HEK293 (cell line): ENCODE measurements around the gene TRIM69.
A peak's percentile ranks its signal among the peaks of the same experiment; 100 is the strongest.
"Not testable (repeated sequence)": the region's sequence is repeated elsewhere in the genome, so short reads cannot be mapped to it uniquely, and the experiment has no call there.

Experiments
- CTCF ChIA-PET: fragments of 350-600 bp; formaldehyde crosslinking; extraction: SDS; loops from one replicate; lab custom pipeline; 2021; ENCODE audit warnings: antibody characterized with exemption; lab: Yijun Ruan, JAX
- POLR2A ChIA-PET: fragments of 300-600 bp; formaldehyde crosslinking; extraction: SDS; loops from one replicate; lab custom pipeline; 2020; ENCODE audit warnings: antibody characterized with exemption, inconsistent platforms; lab: Yijun Ruan, JAX
- H3K27ac ChIP-seq: fragments of 200-500 bp; sonication (Bioruptor generic); 2 replicates; pipeline ENCODE4 v1.5.1; 2014; ENCODE audit warnings: low read depth, low read length, control low read depth, inconsistent platforms; ENCODE audit errors: extremely low read depth
- H3K36me3 ChIP-seq, 2 experiments: fragments of 200-500 bp in 1 of 2; sonication (Bioruptor generic) in 1 of 2; 1 replicate in 1 of 2; 2 replicates in 1 of 2; pipeline ENCODE4 v1.5.1; 2014 to 2017; ENCODE audit warnings: inconsistent platforms in 2 of 2, low read length in 2 of 2; ENCODE audit not compliant: control insufficient read depth in 2 of 2, insufficient read depth in 1 of 2
- H3K4me1 ChIP-seq: fragments of 200-500 bp; sonication (Bioruptor generic); 2 replicates; pipeline ENCODE4 v1.5.1; 2014; ENCODE audit warnings: mild to moderate bottlenecking, low read length, inconsistent platforms; ENCODE audit not compliant: control insufficient read depth, insufficient read depth
- H3K4me3 ChIP-seq: 2 replicates; pipeline ENCODE4 v1.5.1; 2011; ENCODE audit warnings: low read depth, mild to moderate bottlenecking, control low read depth, low read length, moderate library complexity
- H3K9me3 ChIP-seq: fragments of 200-500 bp; sonication (Bioruptor generic); 2 replicates; pipeline ENCODE4 v1.5.1; 2014; ENCODE audit warnings: low read depth, low read length, inconsistent platforms; ENCODE audit not compliant: control insufficient read depth, insufficient read depth
- ATF2 ChIP-seq: fragments of 450-650 bp; formaldehyde crosslinking; IDR thresholded peaks from 2 replicates; pipeline ENCODE4 v1.5.1; 2016; ENCODE audit warnings: missing biosample characterization, missing genetic modification characterization, low read depth
- HOXC10 ChIP-seq: sonication (generic); formaldehyde crosslinking; IDR thresholded peaks from 2 replicates; pipeline ENCODE4 v1.8.1; 2023; ENCODE audit warnings: mild to moderate bottlenecking, missing genetic modification reagents
- KLF16 ChIP-seq: fragments of 450-650 bp; formaldehyde crosslinking; IDR thresholded peaks from 2 replicates; pipeline ENCODE4 v1.5.1; 2017; ENCODE audit warnings: missing biosample characterization, missing genetic modification characterization
- OVOL3 ChIP-seq: fragments of 450-650 bp; formaldehyde crosslinking; IDR thresholded peaks from 2 replicates; pipeline ENCODE4 v1.5.1; 2016; ENCODE audit warnings: missing biosample characterization, missing genetic modification characterization
- RBAK ChIP-seq: fragments of 450-650 bp; formaldehyde crosslinking; IDR thresholded peaks from 2 replicates; pipeline ENCODE4 v1.5.1; 2016; ENCODE audit warnings: missing biosample characterization, missing genetic modification characterization
- SCRT2 ChIP-seq: fragments of 450-650 bp; formaldehyde crosslinking; IDR thresholded peaks from 2 replicates; pipeline ENCODE4 v1.5.1; 2016; ENCODE audit warnings: missing biosample characterization, missing genetic modification characterization
- SETDB1 ChIP-seq: IDR thresholded peaks from one replicate; pipeline ENCODE4 v1.6.1; 2017; ENCODE audit warnings: mild to moderate bottlenecking, low read length, moderate library complexity, mixed read lengths; ENCODE audit not compliant: insufficient read length
- ZBTB1 ChIP-seq: fragments of 450-650 bp; formaldehyde crosslinking; IDR thresholded peaks from 2 replicates; pipeline ENCODE4 v1.5.1; 2016; ENCODE audit warnings: missing biosample characterization, missing genetic modification characterization
- ZFP69B ChIP-seq: fragments of 450-650 bp; formaldehyde crosslinking; IDR thresholded peaks from 2 replicates; pipeline ENCODE4 v1.5.1; 2016; ENCODE audit warnings: missing biosample characterization, missing genetic modification characterization
- ZNF140 ChIP-seq: fragments of 450-650 bp; formaldehyde crosslinking; IDR thresholded peaks from 2 replicates; pipeline ENCODE4 v1.5.1; 2016; ENCODE audit warnings: missing biosample characterization, missing genetic modification characterization
- ZNF174 ChIP-seq: fragments of 450-650 bp; formaldehyde crosslinking; IDR thresholded peaks from 2 replicates; pipeline ENCODE4 v1.5.0; 2017; ENCODE audit warnings: missing biosample characterization, mild to moderate bottlenecking, missing genetic modification characterization
- ZNF2 ChIP-seq: fragments of 450-650 bp; formaldehyde crosslinking; IDR thresholded peaks from 2 replicates; pipeline ENCODE4 v1.5.1; 2016; ENCODE audit warnings: missing biosample characterization, missing genetic modification characterization
- ZNF211 ChIP-seq: fragments of 450-650 bp; formaldehyde crosslinking; IDR thresholded peaks from 2 replicates; pipeline ENCODE4 v1.5.1; 2016; ENCODE audit warnings: low read depth, missing biosample characterization, missing genetic modification characterization
- ZNF26 ChIP-seq: fragments of 450-650 bp; formaldehyde crosslinking; IDR thresholded peaks from 2 replicates; pipeline ENCODE4 v1.5.1; 2016; ENCODE audit warnings: missing biosample characterization, missing genetic modification characterization
- ZNF366 ChIP-seq: fragments of 450-650 bp; formaldehyde crosslinking; conservative IDR thresholded peaks from 2 replicates; pipeline ENCODE4 v1.5.1; 2016; ENCODE audit warnings: missing biosample characterization, missing genetic modification characterization
- ZNF513 ChIP-seq: fragments of 450-650 bp; IDR thresholded peaks from 2 replicates; pipeline ENCODE4 v1.5.1; 2018; ENCODE audit warnings: missing biosample characterization, missing genetic modification characterization
- ZNF514 ChIP-seq: fragments of 450-650 bp; formaldehyde crosslinking; IDR thresholded peaks from 2 replicates; pipeline ENCODE4 v1.5.1; 2016; ENCODE audit warnings: missing biosample characterization, missing genetic modification characterization
- ZNF561 ChIP-seq: fragments of 450-650 bp; IDR thresholded peaks from 2 replicates; pipeline ENCODE4 v1.5.1; 2018; ENCODE audit warnings: missing biosample characterization, missing genetic modification characterization, borderline replicate concordance
- TF ChIP-seq, protein P1 (sequence below): fragments of 450-650 bp; formaldehyde crosslinking; IDR thresholded peaks from 2 replicates; pipeline ENCODE4 v1.5.1; 2016; ENCODE audit warnings: missing biosample characterization, missing genetic modification characterization
- TF ChIP-seq, protein P2 (sequence below): fragments of 450-650 bp; formaldehyde crosslinking; IDR thresholded peaks from 2 replicates; pipeline ENCODE4 v1.5.1; 2017; ENCODE audit warnings: missing biosample characterization, missing genetic modification characterization
- TF ChIP-seq, protein P3 (sequence below): fragments of 450-650 bp; formaldehyde crosslinking; IDR thresholded peaks from 2 replicates; pipeline ENCODE4 v1.5.1; 2016; ENCODE audit warnings: missing biosample characterization, missing genetic modification characterization

Gene TRIM69

DNA sequence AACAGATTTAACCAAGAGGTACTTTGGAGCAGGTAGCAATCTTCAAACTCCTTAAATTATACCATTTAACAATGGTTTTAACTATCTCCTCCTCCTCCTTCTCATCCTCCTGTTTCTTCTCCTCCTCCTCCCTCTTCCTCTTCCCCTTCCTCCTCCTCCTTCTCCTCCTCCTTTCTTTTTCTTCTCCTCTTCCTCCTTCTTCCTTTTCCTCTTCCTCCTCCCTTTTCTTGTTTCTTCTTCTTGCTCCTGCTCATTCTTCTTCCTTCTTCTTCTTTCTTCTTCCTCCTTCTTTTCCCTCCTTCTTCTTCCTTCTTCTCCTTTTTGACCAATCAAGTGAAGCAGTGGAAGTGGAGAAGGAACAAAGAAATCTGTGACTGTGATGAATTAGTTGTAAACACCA lies 39.3 kb upstream of the TRIM69 start:
- Histone ChIP-seq H3K27ac (no peak overlapping the region), H3K4me3 (no peak overlapping the region), H3K36me3 (no peaks in the 10 kb centered on the region), H3K9me3 (no peaks in the 10 kb centered on the region), H3K4me1 (no peaks in the 10 kb centered on the region)
- CTCF ChIA-PET, result no interaction called here
- TF ChIP-seq ZFP69B (tag by site-specific recombination) (no peak), ZNF513 (tag by site-specific recombination) (peak; percentile 65), ZNF366 (tag by site-specific recombination) (peak; percentile 57; the same call in 1 of the 2 replicates), ZBTB1 (tag by site-specific recombination) (no peak), HOXC10 (CRISPR knock-in tag) (no peak), ZNF26 (tag by site-specific recombination) (no peak), ZNF211 (tag by site-specific recombination) (no peak), ZNF561 (tag by site-specific recombination) (no peak), SETDB1 (no peak), KLF16 (tag by site-specific recombination) (no peak), ZNF140 (tag by site-specific recombination) (no peak)
- POLR2A ChIA-PET, result no interaction called here

DNA sequence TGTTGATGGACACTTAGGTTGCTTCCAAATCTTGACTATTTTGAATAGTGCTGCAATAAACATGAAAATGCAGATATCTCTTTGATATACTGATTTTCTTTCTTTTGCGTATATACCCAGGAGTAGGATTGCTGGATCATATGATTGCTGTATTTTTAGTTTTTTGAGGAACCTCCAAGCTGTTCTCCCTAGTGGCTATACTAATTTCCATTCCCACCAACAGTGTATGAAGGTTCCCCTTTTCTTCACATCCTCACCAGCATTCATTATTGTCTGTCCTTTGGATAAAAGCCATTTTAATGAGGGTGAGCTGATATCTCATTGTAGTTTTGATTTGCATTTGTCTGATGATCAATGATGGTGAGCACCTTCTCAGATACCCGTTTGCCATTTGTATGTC lies 37.7 kb upstream of the TRIM69 start:
- H3K4me3 ChIP-seq, result no peak overlapping the region
- CTCF ChIA-PET, result interaction anchor here (0.6 to 1.0 kb wide), 3 partner anchors 35 to 40 kb away, joined by 3 read pairs; partner anchors contain the start of gene SPG11
- no peak overlapping the region for H3K27ac ChIP-seq
- TF ChIP-seq ZNF2, result no peak
- TF ChIP-seq, all 188 proteins: peak for 0
- POLR2A ChIA-PET, result no interaction called here
- H3K36me3 ChIP-seq, result no peaks in the 10 kb centered on the region
- no peaks in the 10 kb centered on the region for H3K9me3 ChIP-seq
- H3K4me1 ChIP-seq, result no peaks in the 10 kb centered on the region

GRCh38 chr15:44700676-44701075 lies 35.7 kb upstream of the TRIM69 start:
- H3K4me1 ChIP-seq, CTCF ChIA-PET, H3K9me3 ChIP-seq, H3K27ac ChIP-seq, H3K36me3 ChIP-seq, POLR2A ChIA-PET, H3K4me3 ChIP-seq: not testable (repeated sequence)

DNA sequence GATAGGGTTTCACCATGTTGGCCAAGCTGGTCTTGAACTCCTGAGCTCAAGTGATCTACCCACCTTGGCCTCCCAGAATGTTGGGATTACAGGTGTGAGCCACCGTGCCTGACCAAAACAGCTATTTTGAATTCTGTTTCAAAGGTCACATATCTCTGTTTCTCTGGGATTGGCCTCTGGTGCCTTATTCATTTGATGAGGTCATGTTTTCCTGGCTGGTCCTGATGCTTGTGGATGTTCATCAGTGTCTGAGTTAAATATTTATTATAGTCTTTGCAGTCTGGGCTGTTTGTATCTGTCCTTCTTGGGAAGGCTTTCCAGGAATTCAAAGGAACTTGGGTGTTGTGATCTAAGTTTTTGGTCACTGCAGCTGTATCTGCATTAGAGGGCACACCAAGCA lies 30.3 kb upstream of the TRIM69 start:
- no peak overlapping the region for H3K27ac ChIP-seq
- no peaks in the 10 kb centered on the region for H3K4me1 ChIP-seq
- POLR2A ChIA-PET, result no interaction called here
- H3K36me3 ChIP-seq, result no peaks in the 10 kb centered on the region
- CTCF ChIA-PET, result interaction anchor here (1.5 kb wide), 1 partner anchor 43 kb away, joined by 4 read pairs; the partner anchor contains the start of gene SPG11
- no peak overlapping the region for H3K4me3 ChIP-seq
- H3K9me3 ChIP-seq, result no peaks in the 10 kb centered on the region
- TF ChIP-seq, protein P1, sequence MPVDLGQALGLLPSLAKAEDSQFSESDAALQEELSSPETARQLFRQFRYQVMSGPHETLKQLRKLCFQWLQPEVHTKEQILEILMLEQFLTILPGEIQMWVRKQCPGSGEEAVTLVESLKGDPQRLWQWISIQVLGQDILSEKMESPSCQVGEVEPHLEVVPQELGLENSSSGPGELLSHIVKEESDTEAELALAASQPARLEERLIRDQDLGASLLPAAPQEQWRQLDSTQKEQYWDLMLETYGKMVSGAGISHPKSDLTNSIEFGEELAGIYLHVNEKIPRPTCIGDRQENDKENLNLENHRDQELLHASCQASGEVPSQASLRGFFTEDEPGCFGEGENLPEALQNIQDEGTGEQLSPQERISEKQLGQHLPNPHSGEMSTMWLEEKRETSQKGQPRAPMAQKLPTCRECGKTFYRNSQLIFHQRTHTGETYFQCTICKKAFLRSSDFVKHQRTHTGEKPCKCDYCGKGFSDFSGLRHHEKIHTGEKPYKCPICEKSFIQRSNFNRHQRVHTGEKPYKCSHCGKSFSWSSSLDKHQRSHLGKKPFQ, result no peak
- TF ChIP-seq SCRT2 (tag by site-specific recombination), result no peak
- no peak for TF ChIP-seq RBAK
- no peak for TF ChIP-seq ZNF514
- TF ChIP-seq, protein P2, sequence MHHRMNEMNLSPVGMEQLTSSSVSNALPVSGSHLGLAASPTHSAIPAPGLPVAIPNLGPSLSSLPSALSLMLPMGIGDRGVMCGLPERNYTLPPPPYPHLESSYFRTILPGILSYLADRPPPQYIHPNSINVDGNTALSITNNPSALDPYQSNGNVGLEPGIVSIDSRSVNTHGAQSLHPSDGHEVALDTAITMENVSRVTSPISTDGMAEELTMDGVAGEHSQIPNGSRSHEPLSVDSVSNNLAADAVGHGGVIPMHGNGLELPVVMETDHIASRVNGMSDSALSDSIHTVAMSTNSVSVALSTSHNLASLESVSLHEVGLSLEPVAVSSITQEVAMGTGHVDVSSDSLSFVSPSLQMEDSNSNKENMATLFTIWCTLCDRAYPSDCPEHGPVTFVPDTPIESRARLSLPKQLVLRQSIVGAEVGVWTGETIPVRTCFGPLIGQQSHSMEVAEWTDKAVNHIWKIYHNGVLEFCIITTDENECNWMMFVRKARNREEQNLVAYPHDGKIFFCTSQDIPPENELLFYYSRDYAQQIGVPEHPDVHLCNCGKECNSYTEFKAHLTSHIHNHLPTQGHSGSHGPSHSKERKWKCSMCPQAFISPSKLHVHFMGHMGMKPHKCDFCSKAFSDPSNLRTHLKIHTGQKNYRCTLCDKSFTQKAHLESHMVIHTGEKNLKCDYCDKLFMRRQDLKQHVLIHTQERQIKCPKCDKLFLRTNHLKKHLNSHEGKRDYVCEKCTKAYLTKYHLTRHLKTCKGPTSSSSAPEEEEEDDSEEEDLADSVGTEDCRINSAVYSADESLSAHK (tag by site-specific recombination), result no peak
- no peak for TF ChIP-seq ATF2 (tag by site-specific recombination)
- TF ChIP-seq OVOL3 (tag by site-specific recombination), result no peak
- no peak for TF ChIP-seq ZNF174 (tag by site-specific recombination)
- TF ChIP-seq, protein P3, sequence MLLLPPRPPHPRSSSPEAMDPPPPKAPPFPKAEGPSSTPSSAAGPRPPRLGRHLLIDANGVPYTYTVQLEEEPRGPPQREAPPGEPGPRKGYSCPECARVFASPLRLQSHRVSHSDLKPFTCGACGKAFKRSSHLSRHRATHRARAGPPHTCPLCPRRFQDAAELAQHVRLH (tag by site-specific recombination), result no peak
